PC-9 (cell line): ENCODE data around the gene KIAA1328. TPM values are rescaled to one million over a fixed set of nuclear protein-coding genes. Genes with fewer than 3 reads are reported as not detected.
"Not testable (repeated sequence)": the region's sequence is repeated elsewhere in the genome, so short reads cannot be mapped to it uniquely, and the experiment has no call there.

Experiments used
- BruUV-seq: library from RNA; stranded (reverse); fragments of 400-500 nt; replicated peaks from 2 replicates; lab custom pipeline; 2021; lab: Mats Ljungman, UMichigan
- CTCF ChIA-PET: fragments of 300-600 bp; sonication (Branson Sonifier 250); formaldehyde crosslinking; loops from one replicate; lab custom pipeline; 2022; ENCODE audit warnings: antibody characterized with exemption; lab: Charles Lee
- POLR2A ChIA-PET: fragments of 300-600 bp; sonication (Branson Sonifier 250); formaldehyde crosslinking; loops from one replicate; lab custom pipeline; 2022; ENCODE audit warnings: antibody characterized with exemption; ENCODE audit not compliant: unreplicated experiment; lab: Charles Lee
- DNase-seq, 2 experiments: peaks; one replicate each; pipeline versions ENCODE4 v3.0.0 to v3.0.0-alpha.2; 2015 to 2022; ENCODE audit warnings: mixed read lengths in 1 of 2
- H2AFZ ChIP-seq: fragments of 200-600 bp; sonication (generic); 2 replicates; pipeline ENCODE4 v1.8.1; 2017; ENCODE audit warnings: antibody characterized with exemption
- H3F3A ChIP-seq: fragments of 200-600 bp; sonication (generic); 2 replicates; pipeline ENCODE4 v1.8.1; 2017; ENCODE audit warnings: antibody characterized with exemption, mild to moderate bottlenecking, low read depth; ENCODE audit not compliant: insufficient read depth
- H3K27ac ChIP-seq: fragments of 200-600 bp; sonication (generic); 2 replicates; pipeline ENCODE4 v1.6.1; 2016; ENCODE audit warnings: mixed run types
- H3K27me3 ChIP-seq: fragments of 200-600 bp; sonication (generic); 2 replicates; pipeline ENCODE4 v1.6.1; 2016; ENCODE audit warnings: low read depth, mixed run types; ENCODE audit not compliant: insufficient read depth
- H3K36me3 ChIP-seq: fragments of 200-600 bp; sonication (generic); 2 replicates; pipeline ENCODE4 v1.6.1; 2016; ENCODE audit warnings: low read depth, mixed run types
- H3K4me1 ChIP-seq: fragments of 200-600 bp; sonication (generic); replicated peaks from 2 replicates; pipeline ENCODE4 v1.6.1; 2016; ENCODE audit warnings: mixed run types; ENCODE audit not compliant: insufficient read depth
- H3K4me2 ChIP-seq: fragments of 200-600 bp; sonication (generic); 2 replicates; pipeline ENCODE4 v1.6.1; 2017; ENCODE audit warnings: mixed run types
- H3K4me3 ChIP-seq: fragments of 200-600 bp; sonication (generic); 2 replicates; pipeline ENCODE4 v1.6.1; 2016; ENCODE audit warnings: mixed run types
- H3K79me2 ChIP-seq: fragments of 200-600 bp; sonication (generic); 2 replicates; pipeline ENCODE4 v1.6.1; 2017; ENCODE audit warnings: low read depth, mixed run types
- H3K9me2 ChIP-seq: fragments of 200-600 bp; sonication (generic); 2 replicates; pipeline ENCODE4 v1.8.1; 2017; ENCODE audit warnings: mild to moderate bottlenecking; ENCODE audit not compliant: insufficient read depth
- H3K9me3 ChIP-seq: fragments of 200-600 bp; sonication (generic); 2 replicates; pipeline ENCODE4 v1.8.1; 2016; ENCODE audit warnings: low read depth; ENCODE audit not compliant: insufficient read depth
- H4K20me1 ChIP-seq: fragments of 200-600 bp; sonication (generic); 2 replicates; pipeline ENCODE4 v1.8.1; 2017; ENCODE audit not compliant: insufficient read depth
- EZH2 ChIP-seq: fragments of 200-600 bp; sonication (generic); IDR thresholded peaks from 2 replicates; pipeline ENCODE4 v1.8.0; 2017; ENCODE audit warnings: antibody characterized with exemption, low read depth
- intact Hi-C: fragments of 100-400 bp; cut with micrococcal nuclease; formaldehyde crosslinking; loops from one replicate; pipeline ENCODE4 v1.10.0; 2022; ENCODE audit not compliant: unreplicated experiment
- total RNA-seq: library from RNA; stranded (reverse); gene quantifications from 2 replicates; pipeline ENCODE4 v1.2.3, GENCODE V29; 2021
- TF ChIP-seq, protein P1 (sequence below): fragments of 200-600 bp; sonication (generic); conservative IDR thresholded peaks from 2 replicates; pipeline ENCODE4 v1.6.1; 2017; ENCODE audit warnings: mixed run types, antibody characterized with exemption, mild to moderate bottlenecking, moderate library complexity

The KIAA1328 gene
- total RNA-seq, 1 experiment from 2014 or later, result 6.5 TPM

DNA sequence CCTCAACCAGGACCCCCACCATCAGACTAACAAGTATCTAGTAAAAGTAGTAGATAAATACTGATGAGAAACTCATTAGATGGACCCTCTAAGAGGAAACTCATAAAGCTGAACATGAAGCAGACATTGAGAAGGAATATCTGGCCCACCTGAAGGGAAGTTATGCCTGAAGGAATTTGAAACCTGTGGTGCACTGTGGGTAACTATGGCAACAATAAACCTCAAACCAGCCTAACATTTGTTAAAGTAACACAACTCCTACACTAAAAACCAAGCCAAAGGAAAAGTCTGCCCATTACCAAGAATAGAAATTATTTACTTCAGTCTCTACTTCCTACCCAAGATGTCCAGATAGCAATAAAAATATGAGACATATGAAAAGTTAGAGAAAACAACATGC lies 43.4 kb downstream of the KIAA1328 start:
- DNase-seq, result no peak
- BruUV-seq, result no TSS peak
- H3K4me3 ChIP-seq, result no peak overlapping the region
- no peaks in the 10 kb centered on the region for H4K20me1 ChIP-seq
- H3K36me3 ChIP-seq, result no peaks in the 10 kb centered on the region
- no peaks in the 10 kb centered on the region for H3K9me3 ChIP-seq
- H3K9me2 ChIP-seq, result no peaks in the 10 kb centered on the region
- no peak for TF ChIP-seq EZH2
- TF ChIP-seq, protein P1, sequence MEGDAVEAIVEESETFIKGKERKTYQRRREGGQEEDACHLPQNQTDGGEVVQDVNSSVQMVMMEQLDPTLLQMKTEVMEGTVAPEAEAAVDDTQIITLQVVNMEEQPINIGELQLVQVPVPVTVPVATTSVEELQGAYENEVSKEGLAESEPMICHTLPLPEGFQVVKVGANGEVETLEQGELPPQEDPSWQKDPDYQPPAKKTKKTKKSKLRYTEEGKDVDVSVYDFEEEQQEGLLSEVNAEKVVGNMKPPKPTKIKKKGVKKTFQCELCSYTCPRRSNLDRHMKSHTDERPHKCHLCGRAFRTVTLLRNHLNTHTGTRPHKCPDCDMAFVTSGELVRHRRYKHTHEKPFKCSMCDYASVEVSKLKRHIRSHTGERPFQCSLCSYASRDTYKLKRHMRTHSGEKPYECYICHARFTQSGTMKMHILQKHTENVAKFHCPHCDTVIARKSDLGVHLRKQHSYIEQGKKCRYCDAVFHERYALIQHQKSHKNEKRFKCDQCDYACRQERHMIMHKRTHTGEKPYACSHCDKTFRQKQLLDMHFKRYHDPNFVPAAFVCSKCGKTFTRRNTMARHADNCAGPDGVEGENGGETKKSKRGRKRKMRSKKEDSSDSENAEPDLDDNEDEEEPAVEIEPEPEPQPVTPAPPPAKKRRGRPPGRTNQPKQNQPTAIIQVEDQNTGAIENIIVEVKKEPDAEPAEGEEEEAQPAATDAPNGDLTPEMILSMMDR, result no peak
- CTCF ChIA-PET, result no interaction called here
- no peaks in the 10 kb centered on the region for H3K27me3 ChIP-seq
- H3K79me2 ChIP-seq, result no peaks in the 10 kb centered on the region
- H3F3A ChIP-seq, result no peaks in the 10 kb centered on the region
- H3K4me1 ChIP-seq, result no peaks in the 10 kb centered on the region
- no peak overlapping the region for H2AFZ ChIP-seq
- H3K4me2 ChIP-seq, result no peak overlapping the region
- POLR2A ChIA-PET, result no interaction called here
- intact Hi-C loops, result no loop called here
- no peak overlapping the region for H3K27ac ChIP-seq

DNA sequence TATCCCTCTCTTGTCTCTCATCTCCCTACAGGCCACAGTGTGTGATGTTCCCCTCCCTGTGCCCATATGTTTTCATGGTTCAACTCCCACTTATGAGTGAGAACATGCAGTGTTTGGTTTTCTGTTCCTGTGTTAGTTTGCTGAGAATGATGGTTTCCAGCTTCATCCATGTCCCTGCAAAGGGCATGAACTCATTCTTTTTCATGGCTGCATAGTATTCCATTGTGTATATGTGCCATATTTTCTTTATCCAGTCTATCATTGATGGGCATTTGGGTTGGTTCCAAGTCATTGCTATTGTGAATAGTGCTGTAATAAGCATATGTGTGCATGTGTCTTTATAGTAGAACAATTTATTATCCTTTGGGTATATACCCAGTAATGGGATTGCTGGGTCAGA lies 44.9 kb downstream of the KIAA1328 start:
- CTCF ChIA-PET, intact Hi-C loops: not testable (repeated sequence)

DNA sequence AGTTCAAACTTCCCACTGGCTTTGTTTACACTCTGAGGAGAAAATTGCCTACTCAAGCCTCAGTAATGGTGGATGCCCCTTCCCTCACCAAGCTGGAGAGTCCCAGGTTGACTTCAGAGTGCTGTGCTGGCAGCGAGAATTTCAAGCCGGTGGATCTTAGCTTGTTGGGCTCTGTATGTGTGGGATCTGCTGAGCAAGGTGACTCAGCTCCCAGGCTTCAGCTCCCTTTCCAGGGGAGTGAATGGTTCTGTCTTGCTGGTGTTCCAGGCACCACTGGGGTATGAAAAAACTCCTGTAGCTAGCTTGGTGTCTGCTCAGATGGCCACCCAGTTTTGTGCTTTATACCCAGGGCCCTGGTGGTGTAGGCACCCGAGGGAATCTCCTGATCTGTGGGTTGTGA lies 50.9 kb downstream of the KIAA1328 start:
- H3K4me3 ChIP-seq, H3K9me3 ChIP-seq, H3K27ac ChIP-seq, H2AFZ ChIP-seq, DNase-seq, H3F3A ChIP-seq, H3K36me3 ChIP-seq, CTCF ChIA-PET, H3K4me2 ChIP-seq, H3K9me2 ChIP-seq, POLR2A ChIA-PET, H4K20me1 ChIP-seq, BruUV-seq, H3K4me1 ChIP-seq, H3K79me2 ChIP-seq, intact Hi-C loops, H3K27me3 ChIP-seq: not testable (repeated sequence)

More for the DNA sequence above, 44.9 kb downstream of the KIAA1328 start:
- H3K27me3 ChIP-seq, H2AFZ ChIP-seq, H3K9me3 ChIP-seq, DNase-seq, H3F3A ChIP-seq, H3K27ac ChIP-seq, H3K4me3 ChIP-seq, H4K20me1 ChIP-seq, H3K79me2 ChIP-seq, BruUV-seq, H3K4me2 ChIP-seq, POLR2A ChIA-PET, H3K9me2 ChIP-seq, H3K36me3 ChIP-seq, H3K4me1 ChIP-seq: not testable (repeated sequence)

DNA sequence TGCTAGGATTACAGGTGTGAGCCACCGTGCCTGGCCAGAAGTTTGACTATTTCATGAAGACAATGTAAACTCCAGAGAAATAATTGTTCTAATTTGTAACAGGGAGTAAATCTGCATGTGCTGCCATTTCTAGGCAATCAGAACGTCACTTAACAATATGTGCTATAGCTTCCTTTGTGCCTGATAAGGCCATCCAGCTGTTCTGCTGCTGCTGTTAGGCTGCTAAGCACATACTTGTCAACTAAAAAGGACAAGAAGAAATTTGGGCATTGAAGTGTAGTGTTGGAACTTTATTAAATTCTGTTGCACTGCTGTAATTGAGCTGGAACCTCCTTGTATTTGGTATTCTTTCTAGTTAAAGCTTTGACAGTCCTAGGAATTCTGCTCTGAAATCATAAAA lies 57.1 kb downstream of the KIAA1328 start:
- TF ChIP-seq EZH2, result no peak
- TF ChIP-seq, protein P1, result no peak
- no peaks in the 10 kb centered on the region for H3K9me2 ChIP-seq
- no TSS peak for BruUV-seq
- no peaks in the 10 kb centered on the region for H3K9me3 ChIP-seq
- CTCF ChIA-PET, result no interaction called here
- H3K4me2 ChIP-seq, result no peak overlapping the region
- intact Hi-C loops, result no loop called here
- H3K27ac ChIP-seq, result no peak overlapping the region
- H3F3A ChIP-seq, result no peaks in the 10 kb centered on the region
- no peak overlapping the region for H3K4me3 ChIP-seq
- H3K79me2 ChIP-seq, result no peaks in the 10 kb centered on the region
- H3K27me3 ChIP-seq, result no peaks in the 10 kb centered on the region
- no peaks in the 10 kb centered on the region for H3K4me1 ChIP-seq
- no peaks in the 10 kb centered on the region for H3K36me3 ChIP-seq
- no peaks in the 10 kb centered on the region for H4K20me1 ChIP-seq
- POLR2A ChIA-PET, result no interaction called here
- no peak for DNase-seq
- H2AFZ ChIP-seq, result no peak overlapping the region
